ENCODE data around the gene CRIM1.

Gene CRIM1

DNA sequence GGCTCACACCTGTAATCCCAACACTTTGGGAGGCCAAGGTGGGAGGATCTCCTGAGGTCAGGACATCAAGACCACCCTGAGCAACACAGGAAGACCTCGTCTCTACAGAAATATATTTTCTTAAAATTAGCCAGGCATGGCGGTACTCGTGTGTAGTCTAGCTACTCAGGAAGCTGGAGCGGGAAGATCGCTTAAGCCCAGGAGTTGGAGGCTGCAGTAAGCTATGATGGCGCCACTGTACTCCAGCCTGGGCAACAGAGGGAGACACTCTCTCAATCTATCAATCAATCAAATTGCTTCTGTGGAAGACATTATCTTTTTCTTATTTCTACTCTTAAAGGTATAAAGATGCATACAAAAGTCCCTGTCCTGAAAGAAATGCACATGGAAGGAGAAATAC lies 231.1 kb downstream of the CRIM1 start:
- TF ChIP-seq POLR2A (IDR thresholded peaks at IDR 0.05; ENCODE audit: low read length) (no peak), GATA1 (IDR thresholded peaks at IDR 0.05; ENCODE audit: low read depth, low read length) (no peak)
- no peak for DNase-seq

DNA sequence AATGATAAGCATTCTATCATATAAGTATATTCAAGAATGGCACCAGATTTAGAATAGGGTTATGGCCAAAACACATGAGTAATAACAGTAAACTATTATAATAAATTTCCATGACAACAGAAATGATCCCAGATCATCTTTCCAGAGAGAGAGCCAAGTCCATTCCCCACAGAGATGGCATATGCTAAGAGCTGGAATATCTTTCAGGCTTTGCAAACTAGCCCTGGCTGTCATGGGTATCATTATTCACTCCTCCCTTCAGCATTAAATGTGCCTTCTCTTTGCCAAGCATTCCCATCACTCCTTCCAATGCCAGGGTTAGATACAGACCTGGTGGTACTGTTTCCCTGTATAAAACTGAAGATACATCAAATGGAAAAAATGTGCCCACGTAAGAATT lies 231.5 kb downstream of the CRIM1 start:
- TF ChIP-seq GATA1 (IDR thresholded peaks at IDR 0.05; ENCODE audit: low read depth, low read length) (no peak), POLR2A (IDR thresholded peaks at IDR 0.05; ENCODE audit: low read length) (no peak)

DNA sequence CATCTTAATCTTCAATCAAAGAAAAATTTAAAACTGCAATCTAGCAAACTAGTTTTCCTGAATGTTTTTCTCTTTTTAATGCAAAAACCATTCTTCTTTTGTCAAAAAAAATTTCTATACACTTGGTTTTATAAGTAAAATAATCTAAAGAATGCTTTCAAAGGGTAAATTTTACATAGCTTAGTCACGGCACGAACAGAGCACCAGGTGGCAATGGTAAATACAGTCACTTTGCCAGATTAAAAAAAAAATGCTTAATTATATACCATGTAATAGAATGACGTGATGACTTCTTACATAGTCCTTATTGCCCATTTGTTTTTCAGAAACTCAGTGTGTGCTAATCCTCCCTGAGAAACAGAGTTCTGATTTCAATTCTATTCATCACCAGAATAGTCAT lies 232.0 kb downstream of the CRIM1 start:
- DNase-seq: no peak
- TF ChIP-seq POLR2A (IDR thresholded peaks at IDR 0.05; ENCODE audit: low read length): no peak
- no peak for TF ChIP-seq GATA1 (IDR thresholded peaks at IDR 0.05; ENCODE audit: low read depth, low read length)

More for the DNA sequence above, 231.5 kb downstream of the CRIM1 start:
- no peak for DNase-seq

DNA sequence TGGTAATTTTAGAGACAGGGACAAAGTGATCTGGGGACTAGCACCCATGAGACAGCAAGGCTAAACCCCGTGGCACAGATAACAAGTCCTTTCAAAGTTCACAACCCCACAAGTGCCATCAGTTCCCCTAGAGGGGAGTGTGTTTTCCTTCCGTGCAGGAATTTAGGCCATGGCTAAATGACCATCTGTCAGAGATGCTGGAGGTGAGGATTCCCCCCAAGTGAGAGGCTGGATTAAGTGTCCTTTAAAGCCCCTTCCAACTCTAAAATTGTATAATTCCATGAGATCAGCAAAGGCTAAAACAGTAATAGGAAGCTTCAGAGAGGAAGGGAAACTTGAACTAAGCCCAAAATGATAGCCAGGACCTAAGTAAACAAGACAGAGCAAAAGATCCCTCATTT lies 233.7 kb downstream of the CRIM1 start:
- DNase-seq: no peak
- TF ChIP-seq POLR2A (IDR thresholded peaks at IDR 0.05; ENCODE audit: low read length): no peak
- no peak for TF ChIP-seq GATA1 (IDR thresholded peaks at IDR 0.05; ENCODE audit: low read depth, low read length)

DNA sequence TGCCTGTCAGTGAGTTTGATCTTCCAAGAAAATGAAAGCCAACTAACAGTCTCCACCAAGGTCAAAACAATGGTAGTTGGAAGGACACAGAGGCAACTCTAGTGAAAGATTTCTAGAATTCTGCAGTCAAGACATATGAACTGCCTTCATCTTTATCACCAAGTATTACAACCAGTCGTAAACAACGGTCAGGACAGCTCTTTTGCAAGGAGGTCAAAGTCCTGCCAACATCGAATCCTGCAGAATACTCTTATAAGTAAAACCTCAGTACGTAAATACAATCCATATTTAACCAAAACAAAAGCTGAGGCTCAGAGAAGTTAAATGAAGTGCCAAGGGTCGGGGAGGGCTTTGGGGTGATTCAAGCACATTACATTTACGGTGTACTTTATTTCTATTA lies 239.3 kb downstream of the CRIM1 start:
- DNase-seq: no peak
- TF ChIP-seq GATA1 (IDR thresholded peaks at IDR 0.05; ENCODE audit: low read depth, low read length) (no peak), POLR2A (IDR thresholded peaks at IDR 0.05; ENCODE audit: low read length) (no peak)

DNA sequence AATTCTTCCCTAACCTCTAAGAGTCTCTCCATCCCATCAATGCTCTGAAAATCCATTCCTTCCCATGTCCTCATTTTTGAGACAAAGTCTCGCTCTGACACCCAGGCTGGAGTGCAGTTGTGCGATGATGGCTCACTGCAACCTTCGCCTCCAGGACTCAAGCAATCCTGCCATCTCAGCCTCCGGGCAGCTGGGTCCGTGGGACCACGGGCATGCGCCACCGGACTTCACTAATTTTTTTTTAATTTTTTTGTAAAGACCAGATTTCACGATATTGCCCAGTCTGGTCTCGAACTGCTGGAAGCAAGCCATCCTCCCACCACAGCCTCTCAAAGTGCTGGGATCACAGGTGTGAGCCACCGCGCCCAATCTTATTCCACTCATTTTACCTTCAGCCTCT lies 240.8 kb downstream of the CRIM1 start:
- no peak for DNase-seq
- TF ChIP-seq GATA1 (IDR thresholded peaks at IDR 0.05; ENCODE audit: low read depth, low read length): no peak

DNA sequence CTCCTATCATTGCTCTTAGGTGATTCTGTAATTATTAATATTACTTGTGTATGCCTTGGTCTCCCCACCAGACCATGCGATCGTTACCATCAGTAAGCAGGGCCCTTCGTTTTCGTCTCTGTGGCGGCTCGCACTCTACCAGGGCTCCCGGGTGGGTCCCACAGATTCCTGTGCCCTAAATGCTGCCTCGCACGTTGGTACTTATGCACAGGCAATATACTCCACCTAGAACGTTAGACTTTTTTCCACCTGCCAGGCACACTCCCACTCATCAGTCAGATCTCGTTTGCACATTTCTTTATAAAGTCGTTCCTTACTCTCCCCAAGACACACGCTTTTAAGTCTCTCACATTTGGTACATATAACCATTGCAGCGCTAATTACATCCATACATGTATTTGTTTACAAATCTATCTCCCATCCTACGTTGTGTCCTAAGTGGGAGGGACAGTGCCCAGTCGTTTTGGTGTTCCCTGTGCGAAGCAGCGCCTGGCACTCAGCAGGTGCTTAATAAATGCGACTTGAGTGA lies 241.5 kb downstream of the CRIM1 start:
- TF ChIP-seq POLR2A (IDR thresholded peaks at IDR 0.05; ENCODE audit: low read length) (no peak), GATA1 (IDR thresholded peaks at IDR 0.05; ENCODE audit: low read depth, low read length) (no peak)
- no peak for DNase-seq

DNA sequence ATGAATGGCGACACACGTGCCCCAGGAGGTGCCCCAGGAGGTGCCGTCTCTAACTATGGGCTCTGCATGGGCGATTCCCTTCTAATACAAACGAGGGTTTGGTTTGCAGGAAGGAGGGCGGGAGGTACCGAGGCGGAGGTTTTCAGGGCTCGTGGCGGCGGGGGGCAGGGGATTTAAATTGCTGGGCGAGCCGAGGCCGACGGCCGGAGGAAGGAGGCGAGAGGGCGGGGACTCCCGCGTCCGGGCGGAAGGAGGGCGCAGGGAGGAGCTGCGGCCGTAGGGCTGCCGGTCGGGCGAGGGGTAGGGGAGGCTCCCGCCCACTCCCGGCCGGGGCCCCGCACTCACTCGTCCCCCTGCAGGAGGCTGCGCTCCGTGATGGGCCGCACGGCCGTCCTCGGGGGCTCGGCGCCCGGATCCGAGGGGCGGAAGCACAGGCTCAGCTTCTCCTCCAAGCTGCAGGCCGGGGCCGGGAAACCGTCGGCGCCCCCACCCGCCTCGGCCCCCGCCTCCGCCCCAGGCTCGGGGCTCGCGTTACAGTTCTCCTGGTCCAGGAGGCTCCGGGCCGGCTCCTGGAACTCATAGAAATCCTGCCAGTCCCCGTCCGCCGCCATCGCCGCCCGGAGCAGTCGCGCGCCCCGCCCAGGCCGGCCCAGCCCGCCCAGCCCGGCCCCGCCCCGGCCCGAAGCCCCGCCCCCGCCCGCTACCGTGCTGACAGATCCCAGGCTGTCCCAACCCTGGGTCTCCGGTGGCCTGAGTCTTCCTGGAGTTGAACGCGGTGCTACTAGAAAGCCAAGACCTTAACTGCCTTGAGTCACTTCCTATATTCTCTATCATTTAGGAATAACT lies 242.2 kb downstream of the CRIM1 start, which contains the start of gene FEZ2:
FEZ2 (minus strand) TSS at position 637 of the 846 bp plus-strand sequence; CDS start at position 611, 26 bp downstream.
- peak; percentile 73 to 77 for DNase-seq
- no peak for TF ChIP-seq GATA1 (IDR thresholded peaks at IDR 0.05; ENCODE audit: low read depth, low read length)
- no peak for TF ChIP-seq POLR2A (IDR thresholded peaks at IDR 0.05; ENCODE audit: low read length)

All from erythroblast (primary cell).